Stimulated activated CD8-positive, alpha-beta memory T cell treated with anti-CD3 and anti-CD28 coated beads, Interleukin-12 subunit alpha, Interleukin-12 subunit beta, amount 100 ng/mL, for 24 hours (primary cell): ENCODE data around the gene CDX1.

Experiments used
- DNase-seq: peaks from one replicate; pipeline ENCODE4 v3.0.0-alpha.2; 2020; ENCODE audit errors: extremely low read depth

Gene CDX1

DNA sequence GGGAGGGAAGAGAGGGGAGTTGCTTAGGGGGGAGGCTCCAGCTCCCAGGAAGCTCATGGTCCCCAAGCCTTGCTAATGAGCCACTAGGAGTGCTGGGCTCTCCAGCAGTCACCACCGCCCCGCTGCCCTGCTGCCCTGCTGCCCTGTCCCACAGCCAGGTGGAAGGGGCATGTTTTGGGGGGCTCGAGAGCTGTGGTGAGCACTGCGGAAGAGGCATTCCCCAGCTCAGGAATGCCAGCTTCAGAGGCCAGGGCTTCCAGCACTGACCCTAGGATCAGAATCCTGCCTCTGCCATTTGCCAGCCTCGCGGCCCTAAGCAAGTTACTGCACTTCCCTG is 40.2 kb downstream of the CDX1 start:
- DNase-seq: no peak

DNA sequence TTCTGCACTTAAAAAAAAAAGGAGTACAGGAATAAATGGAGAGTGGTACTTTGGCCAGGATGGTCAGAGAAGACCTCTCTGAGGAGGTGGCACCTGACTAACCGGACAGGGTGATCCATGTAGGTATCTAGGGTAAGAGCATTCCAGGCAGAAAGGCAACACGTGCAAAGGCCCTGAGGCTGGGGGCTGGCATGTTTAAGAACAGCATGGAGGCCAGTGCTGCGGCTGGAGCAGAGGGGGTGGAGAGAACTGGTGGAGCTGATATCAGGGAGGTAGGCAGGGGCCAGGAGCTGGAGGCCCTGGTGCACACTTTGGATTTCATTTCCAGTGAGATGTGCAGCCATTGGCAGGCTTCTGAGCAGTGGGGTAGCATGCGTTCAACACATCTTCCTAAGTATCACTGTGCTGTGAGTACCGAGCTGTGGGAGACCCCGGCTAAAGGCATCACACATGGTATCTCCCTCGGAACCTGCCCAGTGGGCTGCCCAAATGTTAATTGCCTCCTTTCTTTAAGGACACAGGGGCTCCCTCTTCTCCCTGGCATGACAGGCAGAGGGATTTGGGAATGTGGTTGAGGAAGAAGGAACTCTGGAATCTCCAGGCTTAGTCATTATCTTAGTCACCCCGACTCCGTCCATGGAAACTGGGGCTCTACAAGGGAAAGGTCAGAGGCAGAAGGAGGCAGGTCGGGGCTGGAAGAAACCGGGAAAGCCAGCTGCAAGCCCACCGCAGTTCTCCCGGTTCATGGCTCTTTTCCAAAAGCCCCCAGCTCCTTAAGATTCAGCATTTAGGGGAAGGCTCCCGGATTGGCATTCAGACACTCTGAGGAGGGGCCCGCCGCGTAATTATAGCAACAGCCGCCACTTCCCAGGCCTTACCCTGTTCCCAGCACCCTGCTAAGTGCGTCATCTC is 41.9 kb downstream of the CDX1 start:
- DNase-seq: no peak

DNA sequence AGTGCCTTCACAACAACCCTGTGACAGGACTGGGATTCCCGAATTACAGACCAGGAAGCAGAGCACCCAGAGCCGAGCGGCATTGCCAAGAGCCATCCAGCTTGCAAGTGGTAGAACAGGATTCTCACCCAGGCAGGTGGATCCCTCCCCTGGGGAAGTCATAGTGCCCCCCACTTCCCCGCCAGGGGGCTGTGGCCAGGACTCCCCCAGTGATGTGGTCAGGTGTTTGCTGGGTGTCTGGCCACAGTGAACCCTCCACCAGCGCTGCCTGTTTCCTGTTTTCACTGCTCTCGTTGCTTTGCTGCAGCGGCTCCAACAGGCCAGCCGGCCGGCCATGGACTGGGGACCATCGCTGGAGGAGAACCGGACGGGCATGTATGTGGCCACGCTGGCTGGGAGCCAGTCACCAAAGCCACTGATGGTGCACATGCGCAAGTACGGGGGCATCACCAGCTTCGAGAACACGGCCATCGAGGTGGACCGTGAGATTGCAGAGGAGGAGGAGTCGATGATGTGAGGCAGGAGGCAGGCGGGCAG is 42.6 kb downstream of the CDX1 start:
- DNase-seq: no peak

DNA sequence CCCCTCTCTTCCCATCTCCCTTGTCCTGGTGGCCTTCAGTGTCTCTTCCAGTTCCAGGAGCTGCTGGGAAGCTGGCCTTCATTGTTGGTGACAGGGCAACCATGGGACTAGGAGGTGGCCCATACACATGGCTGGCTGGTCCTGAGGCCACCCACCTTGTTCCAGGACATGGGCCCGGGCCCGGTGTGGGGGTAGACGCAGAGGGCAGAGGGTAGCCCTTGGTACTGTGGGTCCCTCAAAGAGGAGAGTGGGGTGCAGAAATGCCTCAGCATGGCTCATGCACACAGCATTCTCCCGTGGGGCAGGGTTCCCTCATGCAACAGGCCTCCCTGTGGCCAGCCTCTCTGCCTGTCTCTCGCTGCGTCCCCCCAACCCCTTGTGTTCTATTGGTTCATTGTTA is 44.1 kb downstream of the CDX1 start:
- no peak for DNase-seq

DNA sequence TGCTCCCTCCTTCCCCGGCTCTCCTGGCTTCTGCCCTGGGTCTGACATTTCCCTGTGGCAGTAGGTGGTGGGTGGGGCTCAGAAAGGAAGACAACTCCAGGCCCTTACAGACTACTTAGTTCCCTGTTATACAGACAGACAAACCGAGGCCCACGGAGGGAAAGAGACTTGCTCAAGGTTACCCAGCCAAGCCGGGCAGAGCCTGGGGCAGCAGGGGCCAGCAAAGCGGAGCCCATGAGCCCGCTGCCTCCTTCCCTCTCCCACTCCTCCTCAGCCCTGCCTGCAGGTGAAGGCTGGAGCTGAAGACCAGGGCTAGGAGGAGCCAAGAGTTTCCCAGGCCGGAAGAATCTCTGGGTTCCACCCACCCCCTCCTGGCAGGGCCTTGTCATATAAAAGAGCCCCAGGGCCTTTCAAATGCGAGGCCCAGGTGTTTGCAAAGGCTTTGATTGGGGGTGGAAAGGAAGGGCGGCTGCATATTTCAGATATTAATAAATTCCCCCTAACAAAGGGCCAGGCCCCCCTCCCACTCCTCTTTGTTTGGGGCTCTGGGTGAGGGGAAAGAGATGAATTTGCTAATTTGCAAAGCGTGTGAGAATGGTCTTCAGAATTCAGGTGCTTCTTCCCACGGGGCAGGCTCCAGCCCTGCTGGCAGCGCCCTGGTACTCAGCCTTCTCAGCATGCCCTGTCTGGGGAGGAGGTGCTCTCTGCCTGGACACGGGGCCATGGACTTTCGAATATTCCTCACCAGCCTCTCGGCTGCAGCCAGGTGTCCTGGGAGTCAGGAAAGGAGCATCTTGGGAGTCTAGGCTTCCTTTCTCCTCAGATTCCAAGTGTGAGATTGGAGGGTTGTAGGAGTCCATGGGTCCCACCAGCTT is 44.8 kb downstream of the CDX1 start:
- no peak for DNase-seq

DNA sequence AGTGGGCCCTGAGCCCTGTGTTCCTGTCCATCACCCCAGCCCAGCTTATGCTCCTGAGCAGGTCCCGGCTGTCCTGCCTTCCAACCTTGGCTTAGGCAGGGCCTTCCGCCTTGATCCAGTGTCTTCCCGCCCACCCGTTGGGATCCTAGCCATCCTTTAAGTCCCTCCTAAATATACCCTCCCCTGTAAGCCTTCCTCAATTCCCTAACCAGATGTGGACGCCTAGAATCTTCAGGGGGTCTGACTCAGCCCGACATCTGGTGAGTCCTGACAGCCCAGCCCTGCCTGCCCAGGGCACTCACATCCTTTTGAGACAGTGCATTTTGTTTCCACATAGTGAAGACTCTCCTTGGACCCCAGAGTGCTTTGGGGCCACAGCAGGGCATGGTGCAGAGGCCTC is 47.0 kb downstream of the CDX1 start:
- DNase-seq: no peak

DNA sequence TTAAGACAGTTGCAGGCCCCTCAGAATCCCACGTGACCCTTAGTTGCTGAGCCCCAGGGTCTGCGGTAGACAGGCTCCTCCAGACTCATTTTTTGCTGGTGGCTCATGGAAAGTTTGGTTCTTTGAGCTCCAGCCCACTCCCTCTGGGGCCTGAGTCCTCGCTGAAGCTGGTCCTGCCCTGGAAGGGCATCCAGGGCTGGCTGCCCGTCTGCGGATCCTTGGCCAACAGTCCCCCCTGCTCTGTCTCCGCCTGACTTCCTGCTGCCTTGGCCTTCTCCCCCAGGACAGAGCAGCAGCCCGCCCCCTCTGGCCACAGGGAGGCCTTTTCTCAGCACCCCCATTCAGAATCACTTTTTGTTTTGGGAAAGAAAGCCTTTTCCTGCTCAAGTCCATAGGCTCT is 47.7 kb downstream of the CDX1 start:
- DNase-seq: no peak

DNA sequence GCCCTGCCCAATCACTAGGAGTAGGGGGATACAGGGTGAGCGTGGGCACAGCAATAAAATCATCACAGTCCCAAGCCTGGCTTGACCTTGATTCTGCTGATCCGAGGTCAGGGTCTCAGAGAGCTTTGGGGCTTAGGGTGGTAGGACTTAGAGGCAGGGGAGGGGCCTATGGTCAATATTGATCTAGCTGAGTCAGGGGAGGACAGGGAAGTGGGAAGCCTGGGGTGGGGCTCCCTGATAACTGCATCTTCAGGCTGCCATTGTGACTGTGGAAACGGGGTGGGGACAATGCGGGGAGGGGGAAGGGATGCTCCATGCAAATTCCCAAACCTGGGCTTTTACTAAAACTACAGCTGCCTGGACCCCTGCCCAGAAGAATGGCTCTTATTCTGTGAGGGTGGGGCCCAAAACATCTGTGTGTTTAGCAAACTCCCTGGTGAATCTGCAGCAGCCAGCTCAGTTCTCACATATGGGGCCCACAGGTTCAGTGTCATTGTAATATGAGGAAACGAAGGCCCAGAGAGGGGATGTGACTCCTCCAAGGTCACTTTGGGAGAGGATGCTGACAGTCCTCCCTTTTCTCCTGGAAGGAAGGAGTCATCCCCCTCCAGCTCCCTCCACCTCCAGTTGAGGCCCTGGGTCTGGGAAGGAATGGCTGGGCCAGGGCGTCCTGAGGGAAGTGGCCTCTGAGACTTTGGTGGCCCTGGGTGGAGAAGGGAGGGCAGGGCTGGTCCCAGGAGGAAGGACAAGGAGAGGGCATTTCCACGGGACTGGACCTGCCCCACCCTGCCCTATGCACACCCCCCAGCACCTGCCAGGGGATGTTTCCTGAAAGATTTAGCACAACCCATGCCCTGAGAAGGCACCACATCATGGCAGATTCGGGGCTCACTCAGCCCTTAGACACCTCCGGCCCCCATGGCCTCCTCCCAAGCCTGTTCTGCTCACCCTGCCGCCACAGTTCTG is 49.7 kb downstream of the CDX1 start:
- DNase-seq: no peak

DNA sequence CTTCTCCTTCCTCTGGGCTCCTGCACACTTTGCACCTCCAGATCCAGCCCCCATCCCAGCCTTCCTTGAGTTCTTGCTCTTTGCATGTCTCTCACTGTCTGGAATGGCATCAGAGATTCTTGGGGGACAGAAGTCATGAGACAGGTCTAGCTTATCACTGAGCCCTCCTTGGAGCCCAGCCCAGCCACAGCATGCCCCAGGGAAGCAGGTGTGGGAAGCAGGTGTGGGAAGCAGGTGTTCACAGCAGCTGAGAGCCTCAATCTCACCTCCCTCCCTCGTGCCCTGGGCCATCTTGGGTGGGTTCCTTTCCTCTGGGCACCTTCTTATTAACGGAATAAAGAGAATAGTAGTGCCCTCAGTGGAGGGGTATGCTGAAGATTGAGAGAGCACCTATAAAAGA is 50.5 kb downstream of the CDX1 start:
- DNase-seq: no peak

DNA sequence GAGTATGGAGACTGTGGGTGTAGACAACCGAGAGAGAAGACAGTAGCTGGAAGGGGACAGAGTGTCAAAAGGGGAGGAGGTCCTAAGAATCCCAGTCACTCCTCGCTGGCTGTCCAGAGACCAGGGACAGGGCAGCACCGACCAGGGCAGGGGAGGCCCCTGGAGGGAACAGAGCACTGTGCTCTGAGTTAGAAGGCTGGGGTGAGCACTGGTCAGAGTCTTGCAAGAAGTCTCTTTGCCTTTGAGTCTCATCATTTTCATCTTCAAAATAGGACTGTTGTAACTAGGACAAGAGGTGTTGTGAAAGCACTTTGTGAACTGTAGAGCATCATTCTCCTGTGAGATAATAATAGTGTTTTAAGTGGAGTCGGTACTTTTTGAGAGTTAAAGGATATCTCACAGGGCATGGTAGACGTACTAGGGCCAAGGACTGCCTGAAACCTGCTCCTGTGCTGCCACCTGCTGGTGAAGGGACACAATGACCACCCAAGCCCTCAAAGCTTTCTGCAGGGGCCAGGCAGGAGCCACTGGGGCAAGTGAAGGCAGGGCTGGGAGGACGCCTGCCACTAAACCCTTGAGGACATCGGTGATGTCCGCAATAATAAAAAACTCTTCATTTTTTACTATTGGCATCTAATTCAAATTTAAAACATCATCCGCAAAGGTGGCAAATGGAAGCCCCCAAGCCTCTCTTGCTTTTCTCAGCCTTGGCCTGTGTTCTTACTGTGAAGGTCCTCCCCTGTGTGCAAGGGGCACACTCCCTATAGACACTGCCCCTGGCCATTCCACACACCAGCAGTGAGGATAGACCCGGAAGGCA is 51.5 kb downstream of the CDX1 start:
- DNase-seq: peak; percentile 40

DNA sequence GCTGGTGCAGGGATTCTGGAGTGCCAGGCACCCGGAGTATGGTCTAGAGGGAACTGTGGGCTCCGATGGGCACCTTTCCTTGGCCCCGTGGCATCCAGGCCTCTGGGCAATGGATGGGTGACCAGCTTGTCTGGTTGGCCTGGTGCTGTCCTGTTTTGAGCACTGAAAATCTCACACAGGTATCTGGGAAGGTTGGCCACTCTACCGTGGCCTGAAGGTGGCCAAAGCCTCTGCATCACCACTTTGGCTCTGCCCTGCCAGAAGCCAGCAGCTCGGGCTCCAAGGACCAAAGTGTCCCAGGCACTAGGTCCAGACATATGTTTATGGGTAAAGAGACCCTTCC is 52.1 kb downstream of the CDX1 start:
- no peak for DNase-seq

DNA sequence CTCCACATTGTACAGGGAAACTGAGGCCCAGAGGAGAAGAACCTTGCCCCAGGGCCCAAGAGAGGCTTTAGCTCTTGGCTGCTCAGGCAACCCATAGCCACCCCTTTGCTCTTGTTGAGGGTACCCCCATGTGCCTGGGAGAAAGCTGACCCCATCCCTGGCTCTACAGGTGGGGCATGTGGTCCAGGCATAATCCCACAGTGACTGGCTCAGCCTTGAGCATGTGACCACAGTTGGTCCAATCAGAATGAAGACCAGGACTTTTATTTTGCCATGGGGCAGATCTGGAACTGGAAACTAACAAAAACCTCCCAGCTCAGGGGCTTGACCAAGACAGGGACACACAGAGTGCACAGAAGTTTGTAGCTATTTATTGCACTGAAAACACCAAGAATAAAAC is 52.6 kb downstream of the CDX1 start:
- no peak for DNase-seq

DNA sequence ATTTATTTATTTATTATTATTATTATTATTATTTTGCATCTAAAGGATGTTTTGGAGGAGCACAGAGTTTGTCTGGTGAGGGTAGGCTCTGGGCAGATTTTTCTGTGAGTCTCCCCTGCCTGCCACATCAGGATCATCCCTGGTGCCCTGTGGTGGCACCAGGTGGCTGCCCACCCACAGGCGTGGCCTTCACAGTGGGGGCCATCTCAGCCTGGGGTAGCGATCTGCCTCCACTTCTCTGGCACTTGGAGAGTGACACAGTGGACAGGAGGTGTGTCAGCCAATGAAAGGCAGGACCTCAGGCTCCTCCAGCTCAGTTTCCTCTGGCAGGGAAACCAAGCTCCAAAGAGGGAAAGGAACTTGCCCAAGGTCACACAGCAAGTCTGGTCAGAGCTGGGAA is 53.3 kb downstream of the CDX1 start:
- no peak for DNase-seq

DNA sequence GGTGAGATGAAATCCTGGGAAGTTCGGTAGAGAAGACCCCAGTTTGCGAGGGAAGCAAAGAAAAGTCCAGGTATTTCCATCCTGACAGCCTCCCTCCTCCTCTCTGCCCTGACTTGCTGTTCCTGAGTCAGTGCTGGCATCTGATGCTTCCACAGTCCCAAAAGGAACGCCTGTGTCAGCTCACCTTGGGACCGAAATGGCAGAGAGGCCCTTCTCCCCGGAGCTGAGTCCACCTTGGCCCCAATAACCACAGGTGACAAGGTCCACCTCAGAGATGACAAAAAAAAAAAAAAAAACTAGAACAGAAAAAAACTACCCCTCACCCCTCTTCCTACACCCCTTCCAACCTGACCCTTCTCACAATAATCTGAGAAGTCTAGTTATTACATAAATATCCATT is 54.9 kb downstream of the CDX1 start:
- no peak for DNase-seq

DNA sequence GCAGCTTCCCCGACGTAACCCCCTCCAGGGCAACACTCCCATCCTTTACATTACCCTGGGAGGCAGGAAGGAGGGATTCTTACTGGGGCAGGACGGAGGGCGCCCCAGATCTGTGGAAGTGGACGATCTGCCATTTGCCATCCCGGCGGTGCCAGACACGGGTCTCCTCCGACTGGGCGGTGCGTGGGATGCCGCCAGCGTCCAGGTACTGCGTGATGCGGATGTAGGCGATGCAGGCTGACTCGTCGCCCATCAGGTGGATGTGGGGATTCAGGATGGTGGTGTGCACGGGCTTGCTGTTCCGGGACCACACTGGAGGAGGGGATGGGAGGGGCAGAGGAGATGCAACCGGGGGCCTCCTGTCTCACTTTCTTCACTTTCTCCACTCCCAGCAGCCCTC is 56.3 kb downstream of the CDX1 start:
- DNase-seq: no peak

DNA sequence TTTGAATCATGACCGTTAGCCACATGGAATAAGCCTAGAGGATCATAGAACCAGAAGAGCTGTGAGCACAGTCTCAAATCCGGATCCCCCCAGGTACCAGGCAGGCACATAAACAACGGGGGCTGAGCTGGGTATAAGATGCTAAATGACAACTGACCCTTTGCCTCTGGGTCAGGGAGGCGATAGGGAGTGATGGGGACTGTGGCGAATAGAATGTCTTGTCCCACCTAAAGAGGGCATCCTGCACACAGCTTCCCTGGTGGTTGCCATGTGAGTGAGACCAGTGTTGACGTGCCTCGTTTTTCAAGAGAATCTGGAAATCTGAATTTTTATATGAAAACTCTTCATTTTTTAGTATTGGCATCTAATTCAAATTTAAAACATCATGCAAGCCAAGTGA is 56.9 kb downstream of the CDX1 start:
- no peak for DNase-seq

DNA sequence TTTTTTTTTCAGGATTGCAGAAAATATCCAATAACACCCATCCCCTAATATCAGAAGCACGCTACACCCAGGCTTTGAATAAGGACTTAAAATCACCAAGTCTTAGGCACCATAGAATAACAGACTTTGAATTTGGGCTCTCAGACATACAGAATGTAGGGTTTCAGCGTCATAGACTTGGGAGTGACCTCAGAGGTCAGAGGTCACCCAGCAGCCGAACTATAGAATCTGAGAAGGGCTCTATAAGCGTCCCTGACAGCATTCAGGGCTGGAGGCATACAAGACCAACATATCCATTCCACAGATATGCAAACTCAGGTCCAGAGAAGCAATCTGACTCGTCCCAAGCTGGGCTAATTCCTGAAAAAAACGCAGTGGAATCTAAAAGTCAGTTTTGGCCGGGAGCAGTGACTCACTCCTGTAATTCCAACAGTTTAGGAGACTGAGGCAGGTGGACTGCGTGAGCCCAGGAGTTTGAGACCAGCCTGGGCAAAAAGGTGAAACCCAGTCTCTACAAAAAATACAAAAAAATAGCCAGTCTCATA is 58.0 kb downstream of the CDX1 start:
- DNase-seq: no peak

DNA sequence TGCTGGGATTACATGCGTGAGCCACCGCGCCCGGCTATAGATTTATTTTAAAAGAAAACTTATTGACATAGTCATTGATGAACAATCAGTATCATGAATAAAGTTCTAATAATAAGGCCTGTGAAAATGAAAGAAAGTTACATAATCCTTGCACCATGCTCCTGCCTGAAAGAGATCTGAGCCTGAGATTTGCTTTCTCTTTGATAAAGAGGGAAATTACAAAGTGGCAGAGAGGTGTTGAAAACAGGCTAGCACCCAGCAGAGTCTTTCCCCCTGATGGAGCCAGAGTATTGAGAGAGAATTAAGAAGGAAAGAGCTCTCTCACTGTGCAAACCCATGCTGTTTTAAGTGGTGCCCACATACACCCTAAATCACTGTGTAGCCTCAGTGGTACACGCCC is 60.5 kb downstream of the CDX1 start:
- no peak for DNase-seq

DNA sequence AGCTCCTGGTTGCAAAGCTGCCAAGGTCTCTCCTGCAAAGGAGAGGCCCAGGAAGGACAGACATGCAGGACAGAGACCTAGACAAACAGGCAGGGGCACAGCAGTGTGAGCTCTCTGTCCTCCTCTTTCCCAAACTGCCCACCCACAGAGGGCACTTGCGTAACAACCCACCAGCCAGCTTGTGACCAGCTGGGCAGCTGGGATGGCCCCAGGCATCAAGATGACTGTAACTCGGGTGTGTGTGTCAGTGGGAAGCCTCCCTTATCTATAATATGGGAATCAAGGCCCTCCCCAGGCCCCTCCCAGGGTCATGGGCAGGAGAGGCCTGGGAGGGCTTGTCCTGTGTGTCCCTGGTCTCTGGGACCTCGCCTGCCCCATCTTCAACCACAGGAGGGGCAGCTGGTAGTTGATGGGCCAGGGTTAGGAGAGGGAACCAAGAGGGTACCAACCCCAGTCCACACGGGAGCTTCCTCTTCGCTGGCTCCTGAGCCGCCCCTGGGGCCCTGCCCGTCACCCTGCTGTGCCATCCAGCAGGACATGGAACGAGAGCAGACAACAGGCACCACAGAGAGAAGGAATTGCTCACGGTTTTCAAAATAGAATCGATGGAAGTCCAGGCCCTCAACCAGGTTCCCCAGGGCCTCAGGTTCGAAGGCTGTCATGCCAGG is 61.2 kb downstream of the CDX1 start:
- no peak for DNase-seq

DNA sequence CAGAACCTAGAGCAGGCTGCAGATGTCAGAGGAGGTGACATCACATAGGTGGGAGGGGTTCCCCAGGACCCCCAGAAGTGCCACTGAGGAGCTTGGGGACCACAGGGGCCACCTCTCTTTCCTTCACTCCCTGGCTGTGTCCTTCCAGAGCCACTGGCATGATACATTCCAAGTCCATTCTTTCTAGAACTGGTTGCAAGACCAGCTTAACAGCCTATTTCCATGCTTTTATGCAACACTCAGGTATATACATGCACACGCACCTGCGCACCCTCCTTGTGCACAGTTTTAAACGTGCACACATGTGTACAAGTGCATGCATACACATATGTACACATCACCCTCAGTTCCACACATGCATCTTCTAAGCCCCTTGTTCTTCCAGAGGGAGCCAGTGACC is 63.0 kb downstream of the CDX1 start:
- no peak for DNase-seq
